ENCODE measurements around the gene KIF3A. TPM values are rescaled to one million over a fixed set of nuclear protein-coding genes. Genes with fewer than 3 reads are reported as not detected.

The KIF3A gene
- total and polyA plus RNA-seq, 2 of the 8 experiments (the other 6 are each of a cell fraction or from before 2014, with no cell fraction given), result 3.1 to 13.1 TPM

- Histone ChIP-seq H3K36me3 (ENCODE audit: control insufficient read depth in 2 of 4, insufficient read depth in 4 of 4, low read length in 3 of 4) (no peaks in the 10 kb centered on the region), H2AK5ac (ENCODE audit: low read depth, low read length) (no peak overlapping the region), H3K23me2 (ENCODE audit: low read depth, low read length) (no peaks in the 10 kb centered on the region), H3K4me3 (ENCODE audit: extremely low read depth in 1 of 4, insufficient read depth in 2 of 4, low read depth in 3 of 4, low read length in 4 of 4) (no peak overlapping the region), H4K8ac (ENCODE audit: extremely low read depth, insufficient read depth, low read length) (no peak overlapping the region), H3K4ac (replicated peaks; ENCODE audit: insufficient read length, low read depth, low read length) (no peak overlapping the region), H3K9ac (replicated peaks in 1 of 4; ENCODE audit: extremely low read depth in 1 of 4, low read depth in 3 of 4, low read length in 3 of 4) (no peak overlapping the region), H3K14ac (ENCODE audit: insufficient read length) (no peak overlapping the region), H2AFZ (ENCODE audit: low read length) (no peak overlapping the region), H3K79me2 (ENCODE audit: control insufficient read depth in 1 of 2, insufficient read depth in 2 of 2, low read length in 2 of 2) (no peaks in the 10 kb centered on the region), H2BK12ac (ENCODE audit: low read depth, low read length) (no peak overlapping the region), H3K27me3 (replicated peaks in 1 of 4; ENCODE audit: control insufficient read depth in 3 of 4, extremely low read depth in 1 of 4, insufficient read depth in 3 of 4, low read length in 3 of 4) (no peaks in the 10 kb centered on the region; a peak in 1 of 7 replicates), H4K20me1 (replicated peaks in 1 of 2; ENCODE audit: control insufficient read depth in 1 of 2, insufficient read depth in 2 of 2, low read length in 2 of 2) (peaks cover 3 to 10% of the 10 kb centered on the region in 2 experiments), H3K56ac (replicated peaks; ENCODE audit: insufficient read length, low read depth, low read length) (no peak overlapping the region), H3K9me3 (ENCODE audit: insufficient read depth in 2 of 2, low read depth in 1 of 2, low read length in 1 of 2) (no peaks in the 10 kb centered on the region), H3K4me1 (replicated peaks in 1 of 4; ENCODE audit: control insufficient read depth in 3 of 4, insufficient read depth in 4 of 4, low read length in 3 of 4) (peaks cover 0 to 16% (median 5%) of the 10 kb centered on the region in 4 experiments; a peak in 5 of 7 replicates), H3K23ac (ENCODE audit: insufficient read length) (no peak overlapping the region), H4K91ac (replicated peaks; ENCODE audit: insufficient read length, low read length) (no peak overlapping the region), H2BK20ac (ENCODE audit: low read length) (no peak overlapping the region), H2BK5ac (ENCODE audit: low read depth, low read length) (no peak overlapping the region), H3K4me2 (ENCODE audit: insufficient read depth in 1 of 2, low read depth in 2 of 2, low read length in 2 of 2) (no peak overlapping the region), H2BK120ac (replicated peaks; ENCODE audit: low read depth, low read length) (no peak overlapping the region), H3K27ac (ENCODE audit: low read depth, low read length) (no peak overlapping the region), H3K18ac (ENCODE audit: extremely low read depth, low read length) (no peak overlapping the region), H4K5ac (ENCODE audit: insufficient read length, low read depth, low read length) (no peak overlapping the region), H2BK15ac (ENCODE audit: low read length) (no peak overlapping the region), H3K79me1 (ENCODE audit: low read depth, low read length) (peaks cover 6% of the 10 kb centered on the region)
- DNase-seq (ENCODE audit: low read depth in 1 of 2, low spot score in 2 of 2), result no peak
- WGBS, 2 experiments (ENCODE audit: extremely low coverage in 1 of 2, insufficient coverage in 1 of 2, insufficient read length in 1 of 2, insufficient replicate concordance in 2 of 2, low coverage in 1 of 2, low lambda C conversion rate in 2 of 2, missing lambda C conversion rate in 1 of 2), result 85% methylated on average over 3 of the region's 3 CpGs; no CpG with 5 or more reads in 1 of the 2 experiments
- CTCF ChIA-PET (ENCODE audit: partially characterized antibody), result interaction anchor here (0.8 to 8.0 kb wide), 3 partner anchors 13 to 52 kb away, joined by 3 to 60 read pairs (median 4); no protein-coding TSS in a partner anchor
- POLR2A ChIA-PET (ENCODE audit: partially characterized antibody), result no interaction called here
- no peak for FAIRE-seq
- TF ChIP-seq RBBP5 (IDR thresholded peaks at IDR 0.05; ENCODE audit: borderline replicate concordance, low read depth, low read length) (no peak), HDAC6 (IDR thresholded peaks at IDR 0.05; ENCODE audit: low read depth, low read length) (no peak), BRCA1 (IDR thresholded peaks at IDR 0.05; ENCODE audit: low read depth, low read length) (no peak), TBP (IDR thresholded peaks at IDR 0.05; ENCODE audit: low read depth, low read length) (no peak), TAF1 (IDR thresholded peaks at IDR 0.05; ENCODE audit: low read depth, low read length) (no peak), BACH1 (IDR thresholded peaks at IDR 0.05; ENCODE audit: low read length) (no peak), POLR2AphosphoS5 (IDR thresholded peaks at IDR 0.05; ENCODE audit: low read depth, low read length) (no peak), CHD1 (IDR thresholded peaks at IDR 0.05; ENCODE audit: low read depth, low read length) (no peak), SAP30 (IDR thresholded peaks at IDR 0.05; ENCODE audit: insufficient read depth, insufficient replicate concordance, low read length) (no peak), JUND (IDR thresholded peaks at IDR 0.05; ENCODE audit: low read length) (no peak), EZH2 (IDR thresholded peaks at IDR 0.05; ENCODE audit: low read depth, low read length, severe bottlenecking) (no peak), SIX5 (IDR thresholded peaks at IDR 0.05; ENCODE audit: low read depth, low read length) (no peak)
- TF ChIP-seq, protein P1, sequence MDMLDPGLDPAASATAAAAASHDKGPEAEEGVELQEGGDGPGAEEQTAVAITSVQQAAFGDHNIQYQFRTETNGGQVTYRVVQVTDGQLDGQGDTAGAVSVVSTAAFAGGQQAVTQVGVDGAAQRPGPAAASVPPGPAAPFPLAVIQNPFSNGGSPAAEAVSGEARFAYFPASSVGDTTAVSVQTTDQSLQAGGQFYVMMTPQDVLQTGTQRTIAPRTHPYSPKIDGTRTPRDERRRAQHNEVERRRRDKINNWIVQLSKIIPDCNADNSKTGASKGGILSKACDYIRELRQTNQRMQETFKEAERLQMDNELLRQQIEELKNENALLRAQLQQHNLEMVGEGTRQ (IDR thresholded peaks at IDR 0.05; ENCODE audit: low read length), result no peak
Observed at GRCh38 chr5:132768485-132768868, 31.1 kb upstream of the KIF3A start.
